Fibroblast of lung (primary cell): Measurements from ENCODE around the gene DRAP1. TPM values are rescaled to one million over a fixed set of nuclear protein-coding genes. Genes with fewer than 3 reads are reported as not detected.

Source experiments
- DNase-seq, 2 donors: peaks; one replicate each; pipeline versions ENCODE4 v3.0.0 to v3.0.0-alpha.2; 2010; ENCODE audit warnings: low read depth in 2 of 2
- H2AFZ ChIP-seq: 2 replicates; pipeline ENCODE4 v1.5.1; 2012; ENCODE audit warnings: low read length, control low read depth, inconsistent platforms
- H3K27ac ChIP-seq: 2 replicates; pipeline ENCODE4 v1.5.1; 2011; ENCODE audit warnings: low read length, control low read depth; ENCODE audit not compliant: insufficient read depth
- H3K27me3 ChIP-seq: 2 replicates; pipeline ENCODE4 v1.5.1; 2011; ENCODE audit warnings: mild to moderate bottlenecking, low read length; ENCODE audit not compliant: control insufficient read depth, insufficient read depth
- H3K36me3 ChIP-seq: 2 replicates; pipeline ENCODE4 v1.5.1; 2011; ENCODE audit warnings: low read length; ENCODE audit not compliant: control insufficient read depth, insufficient read depth
- H3K4me1 ChIP-seq: 2 replicates; pipeline ENCODE4 v1.5.1; 2011; ENCODE audit warnings: low read length; ENCODE audit not compliant: control insufficient read depth, insufficient read depth; ENCODE audit errors: extremely low read depth
- H3K4me2 ChIP-seq: 2 replicates; pipeline ENCODE4 v1.5.1; 2011; ENCODE audit warnings: low read length, control low read depth; ENCODE audit not compliant: insufficient read depth; ENCODE audit errors: extremely low read depth
- H3K4me3 ChIP-seq, 4 experiments: fragments of 200-600 bp in 1 of 4; sonication (generic) in 1 of 4; replicated peaks in 1 of 4; 2 replicates each; pipeline ENCODE4 v1.5.1; 2011 to 2016; ENCODE audit warnings: low read length in 4 of 4, low read depth in 3 of 4, mild to moderate bottlenecking in 3 of 4, control low read depth in 2 of 4, inconsistent platforms in 1 of 4, mixed read lengths in 1 of 4; ENCODE audit not compliant: insufficient read depth in 1 of 4; ENCODE audit errors: control extremely low read depth in 1 of 4
- H3K79me2 ChIP-seq: 2 replicates; pipeline ENCODE4 v1.5.1; 2012; ENCODE audit warnings: mild to moderate bottlenecking, low read length, inconsistent platforms; ENCODE audit not compliant: control insufficient read depth, insufficient read depth
- H3K9ac ChIP-seq: 2 replicates; pipeline ENCODE4 v1.5.1; 2011; ENCODE audit warnings: mild to moderate bottlenecking, low read length, control low read depth; ENCODE audit not compliant: insufficient read depth
- H3K9me3 ChIP-seq: 2 replicates; pipeline ENCODE4 v1.5.1; 2012; ENCODE audit warnings: low read depth, low read length; ENCODE audit not compliant: control insufficient read depth, insufficient read depth
- H4K20me1 ChIP-seq: 2 replicates; pipeline ENCODE4 v1.5.1; 2011; ENCODE audit warnings: low read length; ENCODE audit not compliant: control insufficient read depth, insufficient read depth; ENCODE audit errors: extremely low read depth
- CTCF ChIP-seq, 2 donors: IDR thresholded peaks in 1 of 2; conservative IDR thresholded peaks in 1 of 2; 1 replicate in 1 of 2; 2 replicates in 1 of 2; pipeline ENCODE4 v1.5.1; 2011 to 2012; ENCODE audit warnings: low read length in 2 of 2, control low read depth in 1 of 2, inconsistent platforms in 1 of 2, low read depth in 1 of 2, mild to moderate bottlenecking in 1 of 2
- EZH2 ChIP-seq: IDR thresholded peaks from 2 replicates; pipeline ENCODE4 v1.5.1; 2012; ENCODE audit warnings: low read length, control low read depth, mild to moderate bottlenecking; ENCODE audit errors: missing control alignments
- polyA plus RNA-seq, 2 donors: library from polyadenylated mRNA; depleted of rRNA in 1 of 2; stranded (reverse) in 1 of 2; unstranded in 1 of 2; fragments of >200 nt; gene quantifications; 2 replicates each; pipeline ENCODE4 v1.2.1, GENCODE V29; 2011 to 2012; ENCODE audit warnings: missing spikeins in 1 of 2
- total RNA-seq: library from RNA; depleted of rRNA; stranded (reverse); fragments of >200 nt; gene quantifications from 2 replicates; pipeline ENCODE4 v1.2.1, GENCODE V29; 2014

Gene DRAP1
- total and polyA plus RNA-seq, 2 donors (not counting 1 experiment from before 2014, with no cell fraction given), result 130 to 300 TPM

GRCh38 chr11:65894034-65894591 lies 25.1 kb upstream of the DRAP1 start:
- peak overlapping the region in 2 of 4 experiments; percentile 22 to 23 for H3K4me3 ChIP-seq
- peak overlapping the region; percentile 42 for H3K27ac ChIP-seq
- TF ChIP-seq CTCF (conservative IDR thresholded peaks at IDR 0.05 in 1 of 2, IDR thresholded peaks at IDR 0.05 in 1 of 2; ENCODE audit: low read depth in 1 of 2, low read length in 2 of 2) (no peak), EZH2 (no peak)
- DNase-seq, result no peak
- peaks cover 26% of the 10 kb centered on the region for H3K36me3 ChIP-seq
- peaks cover 28% of the 10 kb centered on the region for H3K4me1 ChIP-seq
- H3K4me2 ChIP-seq, result peak overlapping the region; percentile 70
- no peaks in the 10 kb centered on the region for H3K9me3 ChIP-seq
- peaks cover 84% of the 10 kb centered on the region for H3K79me2 ChIP-seq
- H3K9ac ChIP-seq, result peak overlapping the region; percentile 26
- H2AFZ ChIP-seq, result no peak overlapping the region
- H4K20me1 ChIP-seq, result no peaks in the 10 kb centered on the region
- H3K27me3 ChIP-seq, result no peaks in the 10 kb centered on the region

- Histone ChIP-seq H4K20me1 (no peaks in the 10 kb centered on the region), H3K4me3 (peak overlapping the region in 1 of 4 experiments; percentile 82), H3K9ac (no peak overlapping the region), H3K79me2 (peaks cover 93% of the 10 kb centered on the region), H3K4me2 (peak overlapping the region; percentile 48), H3K27ac (peak overlapping the region; percentile 100), H2AFZ (no peak overlapping the region), H3K9me3 (no peaks in the 10 kb centered on the region), H3K4me1 (peaks cover 21% of the 10 kb centered on the region), H3K27me3 (no peaks in the 10 kb centered on the region), H3K36me3 (peaks cover 26% of the 10 kb centered on the region)
- no peak for DNase-seq
- TF ChIP-seq CTCF (conservative IDR thresholded peaks at IDR 0.05 in 1 of 2, IDR thresholded peaks at IDR 0.05 in 1 of 2; ENCODE audit: low read depth in 1 of 2, low read length in 2 of 2) (no peak), EZH2 (no peak)
These were observed 23.7 kb upstream of the DRAP1 start for GRCh38 chr11:65895482-65895981.

- peaks cover 24% of the 10 kb centered on the region for H3K36me3 ChIP-seq
- H3K4me3 ChIP-seq, result peak overlapping the region; percentile 14 to 96 (median 58)
- peak overlapping the region; percentile 45 for H3K9ac ChIP-seq
- TF ChIP-seq EZH2 (no peak), CTCF (conservative IDR thresholded peaks at IDR 0.05 in 1 of 2, IDR thresholded peaks at IDR 0.05 in 1 of 2; ENCODE audit: low read depth in 1 of 2, low read length in 2 of 2) (no peak)
- H3K27ac ChIP-seq, result peak overlapping the region; percentile 100
- H3K4me2 ChIP-seq, result peak overlapping the region; percentile 84
- no peaks in the 10 kb centered on the region for H3K9me3 ChIP-seq
- DNase-seq, result no peak
- H3K27me3 ChIP-seq, result no peaks in the 10 kb centered on the region
- peaks cover 24% of the 10 kb centered on the region for H3K4me1 ChIP-seq
- no peaks in the 10 kb centered on the region for H4K20me1 ChIP-seq
- H3K79me2 ChIP-seq, result peaks cover 93% of the 10 kb centered on the region
- H2AFZ ChIP-seq, result no peak overlapping the region
These were observed 22.9 kb upstream of the DRAP1 start for GRCh38 chr11:65896034-65896999.
